Epithelial cell of esophagus (primary cell): ENCODE measurements around the gene ERMAP.

ENCODE experiments used
- DNase-seq: peaks from one replicate; pipeline ENCODE4 v3.0.0; 2010; ENCODE audit warnings: low read depth
- H3K4me3 ChIP-seq: 2 replicates; pipeline ENCODE4 v1.5.1; 2011; ENCODE audit warnings: mild to moderate bottlenecking, low read length, control low read depth
- CTCF ChIP-seq: IDR thresholded peaks from 2 replicates; pipeline ENCODE4 v1.5.1; 2011; ENCODE audit warnings: low read depth, mild to moderate bottlenecking, low read length, control low read depth, inconsistent platforms; ENCODE audit not compliant: insufficient read depth; ENCODE audit errors: missing control alignments

ERMAP gene

DNA sequence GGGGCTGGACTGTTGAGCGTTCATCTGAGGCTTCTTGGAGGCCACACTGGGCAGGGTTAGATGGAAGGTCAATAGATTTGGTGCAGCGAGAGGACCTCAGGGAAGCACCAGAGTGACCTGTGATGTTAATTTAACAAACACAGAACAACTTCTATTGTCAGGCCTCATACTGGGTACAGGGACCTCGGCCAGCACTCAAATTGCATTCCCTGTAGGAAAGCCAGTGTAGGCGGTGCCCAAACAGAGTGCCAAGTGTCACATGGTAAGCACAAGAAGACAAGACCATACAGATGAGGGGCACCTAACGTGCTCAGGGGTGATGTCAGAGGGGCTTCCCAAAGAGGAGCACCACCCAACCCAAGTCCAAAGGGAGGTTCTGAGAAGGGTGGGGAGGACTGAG is 30.8 kb upstream of the ERMAP start:
- no peak for DNase-seq
- TF ChIP-seq CTCF: no peak
- no peak overlapping the region for H3K4me3 ChIP-seq

DNA sequence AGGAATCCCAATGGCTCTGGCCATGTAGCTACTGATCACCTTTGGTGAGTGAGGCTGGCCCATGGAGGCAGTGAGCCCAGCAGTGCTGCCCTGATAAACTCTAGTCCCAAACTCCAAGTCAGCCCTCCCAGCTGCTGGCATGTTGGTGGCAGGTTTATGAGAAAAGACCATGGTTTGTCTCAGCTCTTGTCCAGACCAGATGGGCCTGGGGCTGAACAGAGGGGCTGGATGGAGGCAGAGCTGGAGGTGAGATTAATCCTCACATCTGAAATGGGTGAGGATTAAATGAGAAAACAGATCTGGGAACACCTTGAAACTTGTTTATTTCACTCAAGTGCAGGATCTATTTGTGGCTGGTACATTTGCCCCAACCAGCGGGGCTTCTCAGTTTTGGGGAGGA is 28.9 kb upstream of the ERMAP start:
- no peak overlapping the region for H3K4me3 ChIP-seq
- TF ChIP-seq CTCF: no peak
- no peak for DNase-seq

DNA sequence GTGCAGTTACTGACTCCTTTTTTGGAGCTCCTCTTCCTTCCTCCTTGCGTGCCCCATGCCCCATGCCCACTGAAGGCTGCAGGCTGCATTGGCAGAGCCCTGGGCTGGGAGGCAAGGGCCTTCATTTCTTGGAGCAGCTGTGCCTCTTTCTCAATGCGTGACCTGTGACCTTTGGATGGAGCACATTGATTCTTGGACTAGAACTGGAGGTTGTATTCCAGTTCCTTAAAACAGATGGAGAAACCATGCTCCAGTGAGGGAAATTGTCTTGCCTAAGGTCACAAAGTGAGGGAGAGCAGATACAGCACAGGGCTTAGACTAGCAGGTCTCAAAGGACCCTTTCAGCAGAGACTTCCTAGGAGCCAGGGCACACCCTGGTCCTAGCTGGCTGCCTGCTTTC is 23.1 kb upstream of the ERMAP start:
- TF ChIP-seq CTCF: no peak
- H3K4me3 ChIP-seq: no peak overlapping the region
- DNase-seq: no peak

GRCh38 chr1:42797414-42797813 is 19.5 kb upstream of the ERMAP start:
- TF ChIP-seq CTCF: no peak
- H3K4me3 ChIP-seq: no peak overlapping the region
- no peak for DNase-seq

DNA sequence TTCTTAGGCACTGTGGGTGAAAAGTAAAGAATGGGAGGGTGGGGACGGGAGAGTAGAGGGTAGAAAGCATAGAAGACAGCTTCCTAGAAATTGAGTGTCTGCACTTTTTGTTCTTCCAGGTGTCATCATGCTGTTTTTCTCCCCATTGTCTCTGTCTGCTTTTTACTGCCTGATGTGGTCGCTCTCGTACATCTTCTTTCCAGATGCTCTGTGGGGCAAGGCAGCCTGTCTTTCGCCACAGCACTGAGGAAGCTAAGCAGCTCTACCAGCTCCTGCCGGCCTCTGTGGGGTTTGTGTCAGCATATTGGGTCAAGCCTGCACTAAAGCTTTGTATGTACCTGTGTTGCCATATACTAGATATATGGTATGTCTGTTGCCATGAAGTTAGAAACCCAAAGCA is 18.9 kb upstream of the ERMAP start:
- TF ChIP-seq CTCF: no peak
- no peak overlapping the region for H3K4me3 ChIP-seq
- no peak for DNase-seq

GRCh38 chr1:42801832-42802473 is 15.0 kb upstream of the ERMAP start:
- H3K4me3 ChIP-seq: no peak overlapping the region
- TF ChIP-seq CTCF: no peak
- peak; percentile 32 for DNase-seq

- DNase-seq: no peak
- no peak for TF ChIP-seq CTCF
- H3K4me3 ChIP-seq: no peak overlapping the region
Measured at GRCh38 chr1:42806171-42806570, 10.8 kb upstream of the ERMAP start.
